ENCODE data around the gene CTXND1.

DNA sequence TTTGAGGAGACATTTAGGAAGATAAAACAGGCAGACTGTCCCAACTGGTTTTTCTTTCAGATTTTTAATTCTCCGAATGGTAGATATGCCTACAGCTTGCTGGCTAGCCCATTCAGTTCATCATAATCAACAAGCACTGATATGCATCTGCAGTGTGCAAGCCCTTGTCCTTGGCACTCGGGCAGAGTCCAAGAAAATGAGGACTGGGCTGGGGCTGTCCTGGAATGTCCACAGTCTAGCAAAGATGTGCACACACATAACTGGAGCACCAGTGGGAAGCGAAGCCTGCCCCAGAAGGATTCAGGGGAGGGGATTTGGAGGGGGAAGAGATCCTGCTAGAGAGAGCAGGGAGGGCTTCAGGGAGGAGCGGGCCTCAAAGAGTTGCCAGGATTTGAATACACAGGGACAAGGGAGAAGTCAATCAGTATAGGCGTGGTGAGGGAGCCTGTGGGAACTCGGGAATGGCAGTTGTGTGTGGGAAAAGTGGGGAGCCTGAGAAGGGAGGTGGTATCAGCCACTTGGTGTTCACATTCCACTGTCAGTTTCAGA, 90.5 kb downstream of the CTXND1 start:
- TF ChIP-seq POLR2A (IDR thresholded peaks at IDR 0.05), result no peak
- TF ChIP-seq, protein P1, sequence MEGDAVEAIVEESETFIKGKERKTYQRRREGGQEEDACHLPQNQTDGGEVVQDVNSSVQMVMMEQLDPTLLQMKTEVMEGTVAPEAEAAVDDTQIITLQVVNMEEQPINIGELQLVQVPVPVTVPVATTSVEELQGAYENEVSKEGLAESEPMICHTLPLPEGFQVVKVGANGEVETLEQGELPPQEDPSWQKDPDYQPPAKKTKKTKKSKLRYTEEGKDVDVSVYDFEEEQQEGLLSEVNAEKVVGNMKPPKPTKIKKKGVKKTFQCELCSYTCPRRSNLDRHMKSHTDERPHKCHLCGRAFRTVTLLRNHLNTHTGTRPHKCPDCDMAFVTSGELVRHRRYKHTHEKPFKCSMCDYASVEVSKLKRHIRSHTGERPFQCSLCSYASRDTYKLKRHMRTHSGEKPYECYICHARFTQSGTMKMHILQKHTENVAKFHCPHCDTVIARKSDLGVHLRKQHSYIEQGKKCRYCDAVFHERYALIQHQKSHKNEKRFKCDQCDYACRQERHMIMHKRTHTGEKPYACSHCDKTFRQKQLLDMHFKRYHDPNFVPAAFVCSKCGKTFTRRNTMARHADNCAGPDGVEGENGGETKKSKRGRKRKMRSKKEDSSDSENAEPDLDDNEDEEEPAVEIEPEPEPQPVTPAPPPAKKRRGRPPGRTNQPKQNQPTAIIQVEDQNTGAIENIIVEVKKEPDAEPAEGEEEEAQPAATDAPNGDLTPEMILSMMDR (IDR thresholded peaks at IDR 0.05), result no peak

Data from right lobe of liver (tissue), 4 donors.